Gastrocnemius medialis (tissue), 4 donors: ENCODE data around the gene CCSER1. TPM values are rescaled to one million over a fixed set of nuclear protein-coding genes. Genes with fewer than 3 reads are reported as not detected.

Experiments
- ATAC-seq, 2 donors: fragments of 150-250 bp; one replicate each; pipeline ENCODE4 v1.9.1; 2016
- DNase-seq, 2 donors: peaks; one replicate each; pipeline ENCODE4 v3.0.0-alpha.2; 2019
- H3K27ac ChIP-seq, 4 donors: fragments of 200-600 bp; sonication (generic); 1 replicate in 1 of 4; 2 replicates in 3 of 4; pipeline ENCODE4 v1.5.1; 2016 to 2018; ENCODE audit warnings: mild to moderate bottlenecking in 2 of 4, moderate library complexity in 1 of 4
- H3K27me3 ChIP-seq, 3 donors: fragments of 200-600 bp; sonication (generic) in 2 of 3; 1 replicate in 1 of 3; 2 replicates in 2 of 3; pipeline versions ENCODE4 v1.5.1 to v1.6.0; 2016 to 2019; ENCODE audit warnings: mild to moderate bottlenecking in 1 of 3, moderate library complexity in 1 of 3
- H3K36me3 ChIP-seq, 2 donors: fragments of 200-600 bp; sonication (generic) in 1 of 2; one replicate each; pipeline ENCODE4 v1.5.1; 2017 to 2018
- H3K4me1 ChIP-seq, 2 donors: fragments of 200-600 bp; sonication (generic) in 1 of 2; one replicate each; pipeline ENCODE4 v1.5.1; 2016 to 2017; ENCODE audit warnings: mild to moderate bottlenecking in 2 of 2
- H3K4me3 ChIP-seq, 4 donors: fragments of 200-600 bp; sonication (generic) in 3 of 4; 1 replicate in 1 of 4; 2 replicates in 3 of 4; pipeline ENCODE4 v1.5.1; 2016 to 2019; ENCODE audit warnings: mild to moderate bottlenecking in 2 of 4
- H3K9me3 ChIP-seq, 3 donors: fragments of 200-600 bp; sonication (generic) in 2 of 3; 1 replicate in 1 of 3; 2 replicates in 2 of 3; pipeline ENCODE4 v1.5.1; 2016 to 2019
- POLR2A ChIP-seq, 2 donors: fragments of 450-650 bp; IDR thresholded peaks; one replicate each; pipeline ENCODE4 v1.6.1; 2017; ENCODE audit warnings: antibody characterized with exemption in 2 of 2, mild to moderate bottlenecking in 2 of 2, moderate library complexity in 2 of 2
- in situ Hi-C, 4 donors: fragments of 200-750 bp; cut with MboI; loops; one replicate each; pipeline versions ENCODE4 v1.15.0 to v1.8.0; 2017; ENCODE audit warnings: low sequenced_read_pairs in 4 of 4
- intact Hi-C: fragments of 100-400 bp; cut with DNase I; formaldehyde crosslinking; loops from one replicate; pipeline ENCODE4 v1.15.1; 2023; ENCODE audit warnings: low total_unique reads
- total RNA-seq, 4 donors: library from RNA; depleted of rRNA; stranded (reverse); fragments of >200 nt; gene quantifications; one replicate each; pipeline versions ENCODE4 v1.1.0 to v1.2.3, GENCODE V29; 2016
- TF ChIP-seq, protein P1 (sequence below), 5 experiments: fragments of 450-650 bp in 3 of 5; fragments of 200-600 bp in 2 of 5; sonication (generic) in 2 of 5; IDR thresholded peaks in 4 of 5; conservative IDR thresholded peaks in 1 of 5; 1 replicate in 4 of 5; 2 replicates in 1 of 5; pipeline ENCODE4 v1.5.1; 2016 to 2019; ENCODE audit warnings: antibody characterized with exemption in 5 of 5, mild to moderate bottlenecking in 3 of 5, moderate library complexity in 3 of 5

CCSER1 gene
- total RNA-seq, 4 donors from 2014 or later, result 0.39 to 0.83 (median 0.63) TPM

DNA sequence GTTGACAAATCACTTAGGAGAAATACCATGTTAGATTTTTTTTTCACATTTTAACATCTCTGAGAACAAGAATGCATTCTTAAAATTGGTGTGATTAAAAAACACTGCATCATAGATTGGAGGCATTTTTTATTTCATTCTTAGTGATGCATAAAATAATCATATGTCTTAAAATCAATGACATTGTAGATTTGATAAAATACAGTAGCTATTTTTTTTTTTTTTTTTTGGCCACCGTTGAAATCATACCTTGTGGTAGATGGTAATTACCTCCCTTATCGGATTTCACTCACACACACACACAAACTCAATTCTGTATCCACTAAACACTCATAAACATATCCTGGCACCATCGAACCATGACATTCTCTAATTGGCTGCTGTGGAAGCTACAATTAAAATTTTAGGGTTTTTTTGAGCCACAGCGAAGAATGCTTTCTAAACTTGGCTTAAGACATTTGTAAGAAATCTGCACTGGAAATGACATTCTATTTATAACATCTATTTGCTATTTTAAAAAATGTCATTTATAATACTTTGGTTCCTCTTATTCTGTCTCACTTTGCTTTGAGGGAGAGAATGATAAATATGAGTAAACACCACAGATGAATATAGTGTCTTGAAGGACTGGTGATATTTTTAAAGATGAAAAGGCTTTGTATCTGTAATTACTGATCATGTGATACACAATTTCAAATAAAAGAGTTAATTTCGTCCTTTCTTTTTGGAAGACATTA, 60.1 kb downstream of the CCSER1 start:
- no peak overlapping the region for H3K4me3 ChIP-seq

DNA sequence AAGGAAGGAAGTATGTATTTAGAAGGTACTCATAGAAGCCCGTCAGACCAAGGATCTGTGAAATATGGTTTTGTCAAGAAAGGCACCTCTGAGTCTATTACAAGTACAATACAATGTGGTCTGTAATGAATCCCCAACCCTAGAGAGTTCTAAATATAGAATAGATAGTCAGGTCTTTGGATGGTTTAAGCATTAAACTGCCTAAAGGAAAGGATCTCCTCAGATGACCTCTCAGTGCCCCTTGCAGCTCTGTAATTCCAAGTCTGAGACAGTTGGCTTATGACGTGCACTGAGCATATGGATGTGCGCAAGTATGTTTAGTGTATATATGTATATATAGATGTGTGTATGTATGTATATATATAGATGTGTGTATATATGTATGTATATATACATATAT, 62.0 kb downstream of the CCSER1 start:
- no peaks in the 10 kb centered on the region for H3K4me1 ChIP-seq

More for the DNA sequence above, 60.1 kb downstream of the CCSER1 start:
- Histone ChIP-seq H3K27me3 (no peaks in the 10 kb centered on the region), H3K9me3 (no peaks in the 10 kb centered on the region), H3K4me1 (no peaks in the 10 kb centered on the region), H3K27ac (no peak overlapping the region), H3K36me3 (no peaks in the 10 kb centered on the region)
- intact Hi-C loops, result no loop called here
- TF ChIP-seq, protein P1, sequence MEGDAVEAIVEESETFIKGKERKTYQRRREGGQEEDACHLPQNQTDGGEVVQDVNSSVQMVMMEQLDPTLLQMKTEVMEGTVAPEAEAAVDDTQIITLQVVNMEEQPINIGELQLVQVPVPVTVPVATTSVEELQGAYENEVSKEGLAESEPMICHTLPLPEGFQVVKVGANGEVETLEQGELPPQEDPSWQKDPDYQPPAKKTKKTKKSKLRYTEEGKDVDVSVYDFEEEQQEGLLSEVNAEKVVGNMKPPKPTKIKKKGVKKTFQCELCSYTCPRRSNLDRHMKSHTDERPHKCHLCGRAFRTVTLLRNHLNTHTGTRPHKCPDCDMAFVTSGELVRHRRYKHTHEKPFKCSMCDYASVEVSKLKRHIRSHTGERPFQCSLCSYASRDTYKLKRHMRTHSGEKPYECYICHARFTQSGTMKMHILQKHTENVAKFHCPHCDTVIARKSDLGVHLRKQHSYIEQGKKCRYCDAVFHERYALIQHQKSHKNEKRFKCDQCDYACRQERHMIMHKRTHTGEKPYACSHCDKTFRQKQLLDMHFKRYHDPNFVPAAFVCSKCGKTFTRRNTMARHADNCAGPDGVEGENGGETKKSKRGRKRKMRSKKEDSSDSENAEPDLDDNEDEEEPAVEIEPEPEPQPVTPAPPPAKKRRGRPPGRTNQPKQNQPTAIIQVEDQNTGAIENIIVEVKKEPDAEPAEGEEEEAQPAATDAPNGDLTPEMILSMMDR (IDR thresholded peaks at IDR 0.05 in 4 of 5, conservative IDR thresholded peaks at IDR 0.05 in 1 of 5), result no peak
- TF ChIP-seq POLR2A (IDR thresholded peaks at IDR 0.05), result no peak
- ATAC-seq, result no peak
- DNase-seq, result no peak
- in situ Hi-C loops, result no loop called here

DNA sequence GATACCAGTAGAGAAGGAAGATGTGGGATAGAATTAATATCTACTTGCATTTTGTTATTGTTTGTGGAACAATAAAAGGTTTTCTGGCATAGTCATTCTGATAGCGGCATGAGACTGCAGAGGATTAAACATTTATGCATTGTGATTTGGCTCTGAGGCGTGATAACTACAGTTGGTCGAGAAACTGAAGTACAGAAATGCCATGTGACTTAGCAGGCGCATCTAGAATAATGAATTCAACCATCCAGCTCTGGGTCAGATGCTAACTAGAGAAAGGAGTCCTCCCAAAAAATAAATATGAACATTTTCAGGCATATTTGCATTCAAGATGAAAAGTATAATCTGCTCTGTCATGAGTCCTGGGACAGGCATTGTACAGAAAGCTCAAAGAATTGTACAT, 62.8 kb downstream of the CCSER1 start:
- Histone ChIP-seq H3K27ac (no peak overlapping the region), H3K4me3 (no peak overlapping the region), H3K27me3 (no peaks in the 10 kb centered on the region), H3K9me3 (no peaks in the 10 kb centered on the region), H3K4me1 (no peaks in the 10 kb centered on the region), H3K36me3 (no peaks in the 10 kb centered on the region)
- intact Hi-C loops, result no loop called here
- DNase-seq (no peak), ATAC-seq (no peak)
- no peak for TF ChIP-seq POLR2A (IDR thresholded peaks at IDR 0.05)
- TF ChIP-seq, protein P1 (IDR thresholded peaks at IDR 0.05 in 4 of 5, conservative IDR thresholded peaks at IDR 0.05 in 1 of 5), result no peak
- in situ Hi-C loops, result no loop called here

More for the DNA sequence above, 62.0 kb downstream of the CCSER1 start:
- in situ Hi-C loops, result no loop called here
- Histone ChIP-seq H3K27me3 (no peaks in the 10 kb centered on the region), H3K36me3 (no peaks in the 10 kb centered on the region), H3K27ac (no peak overlapping the region), H3K9me3 (no peaks in the 10 kb centered on the region), H3K4me3 (no peak overlapping the region)
- DNase-seq (no peak), ATAC-seq (no peak)
- intact Hi-C loops, result no loop called here
- TF ChIP-seq POLR2A (IDR thresholded peaks at IDR 0.05), result no peak
- TF ChIP-seq, protein P1 (IDR thresholded peaks at IDR 0.05 in 4 of 5, conservative IDR thresholded peaks at IDR 0.05 in 1 of 5), result no peak

DNA sequence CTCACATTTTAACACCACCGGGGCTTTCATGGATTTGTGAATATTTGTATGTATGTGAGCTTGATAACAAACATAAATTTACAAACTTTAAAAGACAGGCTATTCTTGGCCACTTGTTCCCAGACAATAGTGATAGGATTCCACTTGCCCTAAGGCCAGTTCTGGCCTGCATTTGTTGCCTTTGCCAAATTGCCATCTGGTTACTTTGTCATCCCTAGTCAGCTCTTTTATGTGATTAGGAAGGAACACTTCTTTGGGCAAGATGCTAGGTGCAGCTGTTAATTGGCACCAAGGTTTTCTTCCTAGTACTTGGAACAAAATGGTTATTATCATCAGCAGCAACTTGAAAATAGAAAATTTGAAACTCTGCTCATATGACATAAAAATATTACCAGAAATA, 63.3 kb downstream of the CCSER1 start:
- H3K36me3 ChIP-seq, result no peaks in the 10 kb centered on the region
- H3K4me1 ChIP-seq, result no peaks in the 10 kb centered on the region
- TF ChIP-seq, protein P1 (IDR thresholded peaks at IDR 0.05 in 4 of 5, conservative IDR thresholded peaks at IDR 0.05 in 1 of 5), result no peak
- TF ChIP-seq POLR2A (IDR thresholded peaks at IDR 0.05), result no peak
- ATAC-seq (no peak), DNase-seq (no peak)
- in situ Hi-C loops, result no loop called here
- no peak overlapping the region for H3K4me3 ChIP-seq
- H3K9me3 ChIP-seq, result no peaks in the 10 kb centered on the region
- intact Hi-C loops, result no loop called here
- H3K27ac ChIP-seq, result no peak overlapping the region
- no peaks in the 10 kb centered on the region for H3K27me3 ChIP-seq
